Stimulated activated CD8-positive, alpha-beta memory T cell treated with anti-CD3 and anti-CD28 coated beads, Interleukin-4, amount 100 ng/mL, for 1 hour (primary cell): ENCODE results near the gene SLC16A10.
"Not testable (repeated sequence)": the region's sequence is repeated elsewhere in the genome, so short reads cannot be mapped to it uniquely, and the experiment has no call there.

ENCODE experiments used
- DNase-seq, 2 donors: peaks; one replicate each; pipeline ENCODE4 v3.0.0-alpha.2; 2020; ENCODE audit warnings: low read depth in 2 of 2, low spot score in 1 of 2

Gene SLC16A10

GRCh38 chr6:111087106-111087835, at the start of gene SLC16A10:
Gene SLC16A10 (plus strand): TSS chr6:111087503. CDS start chr6:111087753, 250 bp downstream.
- DNase-seq: peak; percentile 26 to 64

- no peak for DNase-seq
Measured at GRCh38 chr6:111038534-111039252, 48.6 kb upstream of the SLC16A10 start.

- no peak for DNase-seq
Measured at GRCh38 chr6:111041917-111042316, 45.4 kb upstream of the SLC16A10 start.

- no peak for DNase-seq
Measured at GRCh38 chr6:111047244-111047643, 40.1 kb upstream of the SLC16A10 start.

- no peak for DNase-seq
Measured at GRCh38 chr6:111050261-111051023, 36.9 kb upstream of the SLC16A10 start.

GRCh38 chr6:111052171-111052570, 35.1 kb upstream of the SLC16A10 start:
- DNase-seq: no peak

GRCh38 chr6:111057074-111057752, 30.1 kb upstream of the SLC16A10 start:
- DNase-seq: no peak

- DNase-seq: no peak
Measured at GRCh38 chr6:111061508-111061907, 25.8 kb upstream of the SLC16A10 start.

- DNase-seq: not testable (repeated sequence)
Measured at GRCh38 chr6:111061985-111062384, 25.3 kb upstream of the SLC16A10 start.

GRCh38 chr6:111062860-111063259, 24.4 kb upstream of the SLC16A10 start:
- not testable (repeated sequence) for DNase-seq

GRCh38 chr6:111068109-111068865, 19.0 kb upstream of the SLC16A10 start:
- no peak for DNase-seq

- DNase-seq: no peak
Measured at GRCh38 chr6:111068866-111069234, 18.5 kb upstream of the SLC16A10 start.

GRCh38 chr6:111069382-111070104, 17.8 kb upstream of the SLC16A10 start:
- no peak for DNase-seq

GRCh38 chr6:111070105-111071005, 16.9 kb upstream of the SLC16A10 start:
- DNase-seq: no peak

- DNase-seq: no peak
Measured at GRCh38 chr6:111072801-111073360, 14.4 kb upstream of the SLC16A10 start.

- no peak for DNase-seq
Measured at GRCh38 chr6:111074311-111074710, 13.0 kb upstream of the SLC16A10 start.

GRCh38 chr6:111076024-111076695, 11.1 kb upstream of the SLC16A10 start:
- DNase-seq: no peak

- no peak for DNase-seq
Measured at GRCh38 chr6:111080698-111081097, 6.6 kb upstream of the SLC16A10 start.
